ENCODE measurements around the gene HIVEP1.

HIVEP1 gene

DNA sequence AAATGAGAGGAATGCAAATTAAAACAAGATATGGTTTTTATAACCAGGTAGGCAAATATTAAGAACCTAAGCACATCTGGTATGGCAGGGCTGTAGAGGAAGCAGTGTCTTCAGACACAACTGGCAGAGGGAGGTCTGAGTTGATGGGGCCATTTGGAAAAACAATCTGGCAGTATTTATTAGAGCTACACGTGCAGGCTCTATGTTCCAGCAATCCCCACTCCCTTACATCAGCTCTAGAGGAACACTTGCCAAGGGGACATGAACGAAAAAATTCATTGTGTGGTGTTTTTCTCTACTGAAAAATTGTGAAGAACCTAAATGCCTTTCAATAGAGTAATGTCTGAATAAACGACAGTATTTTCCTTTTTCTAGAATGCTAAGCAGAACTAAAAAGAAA lies 166.4 kb downstream of the HIVEP1 start:
- no peak for DNase-seq (ENCODE audit: low spot score)
- TF ChIP-seq, protein P1, sequence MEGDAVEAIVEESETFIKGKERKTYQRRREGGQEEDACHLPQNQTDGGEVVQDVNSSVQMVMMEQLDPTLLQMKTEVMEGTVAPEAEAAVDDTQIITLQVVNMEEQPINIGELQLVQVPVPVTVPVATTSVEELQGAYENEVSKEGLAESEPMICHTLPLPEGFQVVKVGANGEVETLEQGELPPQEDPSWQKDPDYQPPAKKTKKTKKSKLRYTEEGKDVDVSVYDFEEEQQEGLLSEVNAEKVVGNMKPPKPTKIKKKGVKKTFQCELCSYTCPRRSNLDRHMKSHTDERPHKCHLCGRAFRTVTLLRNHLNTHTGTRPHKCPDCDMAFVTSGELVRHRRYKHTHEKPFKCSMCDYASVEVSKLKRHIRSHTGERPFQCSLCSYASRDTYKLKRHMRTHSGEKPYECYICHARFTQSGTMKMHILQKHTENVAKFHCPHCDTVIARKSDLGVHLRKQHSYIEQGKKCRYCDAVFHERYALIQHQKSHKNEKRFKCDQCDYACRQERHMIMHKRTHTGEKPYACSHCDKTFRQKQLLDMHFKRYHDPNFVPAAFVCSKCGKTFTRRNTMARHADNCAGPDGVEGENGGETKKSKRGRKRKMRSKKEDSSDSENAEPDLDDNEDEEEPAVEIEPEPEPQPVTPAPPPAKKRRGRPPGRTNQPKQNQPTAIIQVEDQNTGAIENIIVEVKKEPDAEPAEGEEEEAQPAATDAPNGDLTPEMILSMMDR (IDR thresholded peaks at IDR 0.05; ENCODE audit: extremely low read depth, insufficient read depth, missing control alignments): no peak
- in situ Hi-C loops (cut with MboI; ENCODE audit: low pct_unique_long_range_greater_than_20kb, low sequenced_read_pairs, unreplicated experiment): no loop called here

DNA sequence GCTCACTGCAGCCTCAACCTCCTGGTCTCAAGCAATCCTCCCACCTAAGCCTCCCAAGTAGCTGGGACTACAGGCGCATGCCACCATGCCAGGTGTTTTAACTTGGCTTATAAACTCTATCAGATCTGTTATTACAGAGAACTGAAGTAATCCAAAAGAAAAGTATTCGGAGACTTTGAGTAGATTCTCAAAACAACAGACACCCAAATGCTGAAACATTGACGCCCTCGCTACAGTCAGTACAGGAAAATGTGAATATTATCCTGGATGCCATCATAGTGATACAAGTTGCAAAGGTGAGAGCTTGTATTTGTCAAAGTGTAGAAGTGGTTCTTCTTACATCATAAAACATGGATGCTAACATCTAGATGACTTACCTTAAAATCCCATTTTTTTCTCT lies 169.4 kb downstream of the HIVEP1 start:
- TF ChIP-seq, protein P1 (IDR thresholded peaks at IDR 0.05; ENCODE audit: extremely low read depth, insufficient read depth, missing control alignments): no peak
- in situ Hi-C loops (cut with MboI; ENCODE audit: low pct_unique_long_range_greater_than_20kb, low sequenced_read_pairs, unreplicated experiment): no loop called here
- no peak for DNase-seq (ENCODE audit: low spot score)

DNA sequence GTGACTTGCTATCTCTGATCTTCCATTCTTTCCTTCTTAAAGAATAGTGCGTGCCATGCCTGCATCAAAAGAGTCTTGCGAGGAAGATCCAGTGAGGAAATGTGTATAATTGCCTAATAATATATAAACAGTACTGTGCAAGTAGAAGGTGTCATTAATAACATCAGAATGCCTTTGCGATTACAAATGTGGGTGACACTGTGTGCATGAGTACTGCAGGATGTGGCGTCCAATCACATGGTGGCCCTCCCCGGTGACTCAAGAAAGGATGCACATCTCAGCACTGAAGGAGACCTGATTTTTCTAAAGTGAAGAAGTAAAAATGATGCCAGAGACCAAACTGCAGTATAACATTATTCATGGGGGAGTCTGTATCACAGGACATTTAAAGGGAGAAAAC lies 170.6 kb downstream of the HIVEP1 start:
- TF ChIP-seq, protein P1 (IDR thresholded peaks at IDR 0.05; ENCODE audit: extremely low read depth, insufficient read depth, missing control alignments): no peak
- DNase-seq (ENCODE audit: low spot score): no peak
- in situ Hi-C loops (cut with MboI; ENCODE audit: low pct_unique_long_range_greater_than_20kb, low sequenced_read_pairs, unreplicated experiment): no loop called here

- in situ Hi-C loops (cut with MboI; ENCODE audit: low pct_unique_long_range_greater_than_20kb, low sequenced_read_pairs, unreplicated experiment): no loop called here
- DNase-seq (ENCODE audit: low spot score): no peak
- TF ChIP-seq, protein P1 (IDR thresholded peaks at IDR 0.05; ENCODE audit: extremely low read depth, insufficient read depth, missing control alignments): no peak
Observed at GRCh38 chr6:12185081-12185673, 173.1 kb downstream of the HIVEP1 start.

GRCh38 chr6:12186528-12186927 lies 174.4 kb downstream of the HIVEP1 start:
- DNase-seq (ENCODE audit: low spot score): no peak
- in situ Hi-C loops (cut with MboI; ENCODE audit: low pct_unique_long_range_greater_than_20kb, low sequenced_read_pairs, unreplicated experiment): no loop called here
- TF ChIP-seq, protein P1 (IDR thresholded peaks at IDR 0.05; ENCODE audit: extremely low read depth, insufficient read depth, missing control alignments): no peak

GRCh38 chr6:12189150-12189549 lies 177.0 kb downstream of the HIVEP1 start:
- in situ Hi-C loops (cut with MboI; ENCODE audit: low pct_unique_long_range_greater_than_20kb, low sequenced_read_pairs, unreplicated experiment): no loop called here
- TF ChIP-seq, protein P1 (IDR thresholded peaks at IDR 0.05; ENCODE audit: extremely low read depth, insufficient read depth, missing control alignments): no peak
- no peak for DNase-seq (ENCODE audit: low spot score)

Data from GM13977 (cell line).